GM12878 (cell line): ENCODE results near the gene INPP4B. TPM values are rescaled to one million over a fixed set of nuclear protein-coding genes. Genes with fewer than 3 reads are reported as not detected.

Experiments used
- ATAC-seq: fragments of 200-7000 bp; cut with Tn5 transposase; 3 replicates; pipeline ENCODE4 v1.9.1; 2020; ENCODE audit warnings: mild to moderate bottlenecking, moderate library complexity
- BruUV-seq: library from RNA; stranded (reverse); fragments of 400-500 nt; replicated peaks from 2 replicates; lab custom pipeline; 2021; lab: Mats Ljungman, UMichigan
- CTCF ChIA-PET: fragments of 300-600 bp; sonication (Branson Sonifier 250); formaldehyde crosslinking; extraction: SDS; loops from one replicate; lab custom pipeline; 2021; ENCODE audit warnings: inconsistent platforms; lab: Yijun Ruan, JAX
- POLR2A ChIA-PET: fragments of 350-600 bp; formaldehyde crosslinking; extraction: SDS; loops from one replicate; lab custom pipeline; 2021; ENCODE audit warnings: inconsistent platforms; lab: Charles Lee
- RAD21 ChIA-PET: fragments of 300-600 bp; sonication (Branson Sonifier 250); formaldehyde crosslinking; loops from one replicate; lab custom pipeline; 2023; ENCODE audit warnings: antibody characterized with exemption; ENCODE audit not compliant: unreplicated experiment; lab: Charles Lee
- SMC1A ChIA-PET: fragments of 300-600 bp; sonication (Branson Sonifier 250); formaldehyde crosslinking; loops from one replicate; lab custom pipeline; 2023; ENCODE audit not compliant: unreplicated experiment, uncharacterized antibody; lab: Charles Lee
- DNase-seq: peaks from one replicate; pipeline ENCODE4 v3.0.0-alpha.2; 2011; ENCODE audit warnings: low read depth, low spot score
- FAIRE-seq: peaks from 3 replicates; lab custom pipeline; 2011; peaks lifted over from hg19 to GRCh38; lab: Jason Lieb, UNC
- H2AFZ ChIP-seq: 2 replicates; pipeline ENCODE4 v1.6.0; 2011; ENCODE audit warnings: low read depth, low read length, control low read depth; ENCODE audit not compliant: control insufficient read depth
- H3K27ac ChIP-seq: 2 replicates; pipeline ENCODE4 v1.5.1; 2011; ENCODE audit warnings: control low read depth; ENCODE audit not compliant: control insufficient read depth, insufficient read depth
- H3K27me3 ChIP-seq, 2 experiments: replicated peaks in 1 of 2; 2 replicates each; pipeline versions ENCODE4 v1.6.0 to v1.6.1; 2011; ENCODE audit warnings: low read length in 1 of 2; ENCODE audit not compliant: control insufficient read depth in 2 of 2, insufficient read depth in 2 of 2
- H3K36me3 ChIP-seq, 2 experiments: 2 replicates each; pipeline ENCODE4 v1.5.1; 2011; ENCODE audit warnings: low read length in 1 of 2; ENCODE audit not compliant: control insufficient read depth in 2 of 2, insufficient read depth in 2 of 2
- H3K4me1 ChIP-seq: 2 replicates; pipeline ENCODE4 v1.6.1; 2011; ENCODE audit warnings: mild to moderate bottlenecking, low read length, moderate library complexity, mixed read lengths; ENCODE audit not compliant: control insufficient read depth, insufficient read depth
- H3K4me2 ChIP-seq: 2 replicates; pipeline ENCODE4 v1.6.0; 2011; ENCODE audit warnings: control low read depth; ENCODE audit not compliant: control insufficient read depth, insufficient read depth
- H3K4me3 ChIP-seq: fragments of 200-600 bp; sonication (generic); 2 replicates; pipeline ENCODE4 v1.5.1; 2016
- H3K79me2 ChIP-seq: 2 replicates; pipeline ENCODE4 v1.6.0; 2011; ENCODE audit warnings: low read length; ENCODE audit not compliant: control insufficient read depth, insufficient read depth
- H3K9ac ChIP-seq: 2 replicates; pipeline ENCODE4 v1.8.0; 2011; ENCODE audit warnings: low read length, control low read depth, mixed read lengths; ENCODE audit not compliant: control insufficient read depth, insufficient read depth
- H3K9me3 ChIP-seq: replicated peaks from 3 replicates; pipeline ENCODE4 v1.5.1; 2011; ENCODE audit warnings: mild to moderate bottlenecking, low read length; ENCODE audit not compliant: control insufficient read depth, insufficient read depth
- H4K20me1 ChIP-seq: 2 replicates; pipeline ENCODE4 v1.6.0; 2011; ENCODE audit not compliant: control insufficient read depth, insufficient read depth
- ATF7 ChIP-seq: fragments of 450-650 bp; IDR thresholded peaks from 2 replicates; pipeline ENCODE4 v1.6.1; 2016; ENCODE audit warnings: low read depth, mild to moderate bottlenecking
- BCL3 ChIP-seq: IDR thresholded peaks from 2 replicates; pipeline ENCODE4 v1.6.1; 2011; ENCODE audit warnings: borderline replicate concordance, low read depth, mild to moderate bottlenecking, moderate library complexity, low read length; ENCODE audit not compliant: insufficient read depth, poor library complexity, severe bottlenecking
- CBX3 ChIP-seq: fragments of 200-600 bp; sonication (generic); IDR thresholded peaks from 2 replicates; pipeline ENCODE4 v1.6.1; 2016; ENCODE audit warnings: low read depth, borderline replicate concordance
- FOXK2 ChIP-seq: fragments of 450-650 bp; IDR thresholded peaks from 2 replicates; pipeline ENCODE4 v1.6.1; 2017; ENCODE audit warnings: mild to moderate bottlenecking, moderate library complexity
- IKZF1 ChIP-seq: fragments of 450-650 bp; conservative IDR thresholded peaks from 2 replicates; pipeline ENCODE4 v1.6.1; 2017; ENCODE audit warnings: antibody characterized with exemption, mild to moderate bottlenecking
- IRF4 ChIP-seq: IDR thresholded peaks from 2 replicates; pipeline ENCODE4 v1.6.1; 2011; ENCODE audit warnings: low read depth, low read length
- MXI1 ChIP-seq: fragments of 150-350 bp; IDR thresholded peaks from 2 replicates; pipeline ENCODE4 v1.6.1; 2011; ENCODE audit warnings: low read depth, mild to moderate bottlenecking, inconsistent platforms, low read length, improper control_type of control experiment
- NFYB ChIP-seq: IDR thresholded peaks from 2 replicates; pipeline ENCODE4 v1.6.1; 2011; ENCODE audit warnings: low read depth, mild to moderate bottlenecking, low read length, improper control_type of control experiment, moderate library complexity; ENCODE audit not compliant: insufficient read depth
- PAX5 ChIP-seq: IDR thresholded peaks from 2 replicates; pipeline ENCODE4 v1.6.1; 2011; ENCODE audit warnings: low read depth, low read length, borderline replicate concordance
- PML ChIP-seq: IDR thresholded peaks from 2 replicates; pipeline ENCODE4 v1.6.1; 2012; ENCODE audit warnings: low read length, inconsistent platforms
- POU2F2 ChIP-seq: IDR thresholded peaks from 3 replicates; pipeline ENCODE4 v1.6.1; 2011; ENCODE audit warnings: low read depth, mild to moderate bottlenecking, low read length, borderline replicate concordance
- RELB ChIP-seq: fragments of 450-650 bp; IDR thresholded peaks from 2 replicates; pipeline ENCODE4 v1.6.1; 2017; ENCODE audit warnings: low read depth, mild to moderate bottlenecking, moderate library complexity
- SMAD1 ChIP-seq: fragments of 450-650 bp; IDR thresholded peaks from 2 replicates; pipeline ENCODE4 v1.6.1; 2018; ENCODE audit warnings: mild to moderate bottlenecking, low read depth; ENCODE audit not compliant: partially characterized antibody
- SP1 ChIP-seq: IDR thresholded peaks from one replicate; pipeline ENCODE4 v1.6.1; 2011; ENCODE audit warnings: low read depth, low read length
- YBX1 ChIP-seq: fragments of 450-650 bp; IDR thresholded peaks from 2 replicates; pipeline ENCODE4 v1.6.1; 2016; ENCODE audit warnings: antibody characterized with exemption
- ZZZ3 ChIP-seq: IDR thresholded peaks from 2 replicates; pipeline ENCODE4 v1.6.1; 2011; ENCODE audit warnings: low read depth; ENCODE audit not compliant: control insufficient read depth, insufficient read length
- WGBS: methylation state at CpG from one replicate; pipeline ENCODE4 v1.1.6; 2016; ENCODE audit warnings: low lambda C conversion rate; ENCODE audit not compliant: insufficient replicate concordance, insufficient coverage; ENCODE audit errors: missing lambda C conversion rate; 5-methylcytosine and 5-hydroxymethylcytosine counted together
- in situ Hi-C: fragments of 300-500 bp; cut with MboI; formaldehyde crosslinking; loops from 9 replicates; pipeline ENCODE4 v1.14.3; 2018; ENCODE audit warnings: mixed read lengths
- intact Hi-C: fragments of 100-400 bp; cut with micrococcal nuclease; formaldehyde crosslinking; loops from one replicate; pipeline ENCODE4 v1.14.2; 2022; ENCODE audit not compliant: unreplicated experiment
- polyA plus RNA-seq, 11 experiments: library from polyadenylated mRNA; depleted of rRNA in 4 of 11; unstranded in 6 of 11; stranded (reverse) in 5 of 11; fragments of >200 nt; fragmentation: Nextera tagmentation in 4 of 11; fragmentation: Illumina TruSeq in 1 of 11; extraction: Ambion mirVana in 4 of 11; extraction: Trizol in 1 of 11; gene quantifications; 1 replicate in 1 of 11; 2 replicates in 10 of 11; pipeline versions ENCODE4 v1.2.1 to v1.2.3, GENCODE V29; 2011 to 2016; ENCODE audit warnings: inconsistent platforms in 2 of 11, missing spikeins in 2 of 11, low read depth in 1 of 11
- total RNA-seq, 4 experiments: library from RNA; depleted of rRNA in 3 of 4; stranded (reverse); fragments of >200 nt in 3 of 4; fragmentation: Illumina TruSeq in 1 of 4; extraction: Trizol in 1 of 4; gene quantifications; 2 replicates each; pipeline versions ENCODE4 v1.2.1 to v1.2.3, GENCODE V29; 2013 to 2021

Gene INPP4B
- total and polyA plus RNA-seq, 10 of the 15 experiments (the other 5 are each of a cell fraction or from before 2014, with no cell fraction given) = 0.53 to 11.2 (median 0.95) TPM

DNA sequence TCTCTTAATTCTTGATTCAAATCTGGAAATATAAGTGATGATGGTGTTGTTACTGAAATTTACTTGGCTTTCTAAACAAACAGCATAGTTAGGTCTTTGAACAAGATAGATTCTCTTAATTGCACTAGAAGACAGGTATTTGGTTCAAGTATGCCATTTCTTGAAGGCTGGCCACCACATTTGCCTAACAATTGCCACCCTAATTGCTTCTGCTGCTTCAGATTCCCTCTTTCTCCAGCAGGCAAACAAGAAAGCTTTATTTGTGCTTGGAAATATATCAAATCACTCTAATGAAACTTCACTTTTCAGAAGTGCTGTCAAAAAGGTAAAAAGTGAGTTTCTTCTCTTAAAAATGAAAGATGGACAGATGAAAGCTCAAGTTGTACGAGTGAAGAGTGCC is 418.6 kb downstream of the INPP4B start:
- H3K4me2 ChIP-seq = no peak overlapping the region
- H4K20me1 ChIP-seq = no peaks in the 10 kb centered on the region
- WGBS = 0% methylated on average over 1 of the region's 1 CpG
- DNase-seq (no peak), ATAC-seq (no peak), FAIRE-seq (no peak)
- H3K27me3 ChIP-seq = no peaks in the 10 kb centered on the region; a peak in 1 of 4 replicates
- H2AFZ ChIP-seq = no peak overlapping the region
- intact Hi-C loops (no loop called here), in situ Hi-C loops (no loop called here)
- ChIA-PET POLR2A (no interaction called here), SMC1A (interaction anchor here (0.8 to 1.7 kb wide), 6 partner anchors 10 to 143 kb away, joined by 3 to 5 read pairs (median 3); no protein-coding TSS in a partner anchor), RAD21 (interaction anchor here (0.8 kb wide), 1 partner anchor 22 kb away, joined by 3 read pairs; no protein-coding TSS in a partner anchor), CTCF (interaction anchor here (0.9 to 1.0 kb wide), 3 partner anchors 8 to 16 kb away, joined by 3 to 6 read pairs (median 4); no protein-coding TSS in a partner anchor)
- H3K9ac ChIP-seq = no peak overlapping the region
- TF ChIP-seq BCL3 (no peak), IKZF1 (no peak), PAX5 (no peak), IRF4 (no peak)
- no peak overlapping the region for H3K4me3 ChIP-seq
- H3K36me3 ChIP-seq = no peaks in the 10 kb centered on the region
- no peaks in the 10 kb centered on the region for H3K79me2 ChIP-seq
- no peaks in the 10 kb centered on the region for H3K9me3 ChIP-seq
- no peak overlapping the region for H3K27ac ChIP-seq
- H3K4me1 ChIP-seq = no peaks in the 10 kb centered on the region
- BruUV-seq = no TSS peak

DNA sequence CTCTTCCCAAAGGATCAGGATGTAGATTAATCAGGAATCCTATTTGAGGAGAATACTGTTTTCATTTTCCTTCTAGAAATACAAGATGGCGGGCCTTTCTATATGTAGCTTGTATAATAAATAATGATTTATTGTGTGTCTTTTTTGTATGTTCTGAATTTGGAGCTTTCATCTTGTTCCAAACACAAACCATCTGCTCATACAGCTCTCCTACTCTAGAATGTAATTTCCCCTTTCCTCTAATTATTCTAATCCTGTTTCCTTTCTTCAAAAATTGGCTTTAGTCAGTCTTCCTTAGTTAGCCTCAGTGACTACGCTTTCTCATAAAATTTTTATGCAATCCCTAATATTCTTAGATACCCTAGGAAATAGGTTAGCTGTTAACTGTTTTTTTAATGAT is 422.2 kb downstream of the INPP4B start:
- H3K4me3 ChIP-seq = no peak overlapping the region
- ChIA-PET CTCF (interaction anchor here (0.7 kb wide), 2 partner anchors 15 to 390 kb away, joined by 3 to 4 read pairs; no protein-coding TSS in a partner anchor), RAD21 (interaction anchor here (0.7 to 1.5 kb wide), 2 partner anchors 10 to 18 kb away, joined by 3 read pairs; no protein-coding TSS in a partner anchor), POLR2A (no interaction called here), SMC1A (interaction anchor here (0.7 to 10.2 kb wide), 4 partner anchors 10 to 38 kb away, joined by 3 to 86 read pairs (median 8); no protein-coding TSS in a partner anchor)
- no peak overlapping the region for H3K27ac ChIP-seq
- ATAC-seq = no peak
- H3K4me2 ChIP-seq = no peak overlapping the region
- no peaks in the 10 kb centered on the region for H3K36me3 ChIP-seq
- no peak overlapping the region for H2AFZ ChIP-seq
- H3K79me2 ChIP-seq = no peaks in the 10 kb centered on the region
- no TSS peak for BruUV-seq
- no peaks in the 10 kb centered on the region for H3K4me1 ChIP-seq
- WGBS = 15% methylated on average over 2 of the region's 2 CpGs
- in situ Hi-C loops = no loop called here
- no peaks in the 10 kb centered on the region for H3K9me3 ChIP-seq
- FAIRE-seq = no peak
- no peaks in the 10 kb centered on the region; a peak in 2 of 4 replicates for H3K27me3 ChIP-seq
- H3K9ac ChIP-seq = no peak overlapping the region
- DNase-seq = no peak
- intact Hi-C loops = no loop called here
- no peaks in the 10 kb centered on the region for H4K20me1 ChIP-seq
- no peak for TF ChIP-seq POU2F2
- TF ChIP-seq FOXK2 = no peak
- no peak for TF ChIP-seq MXI1
- no peak for TF ChIP-seq ZZZ3
- TF ChIP-seq RELB = no peak
- no peak for TF ChIP-seq SP1
- no peak for TF ChIP-seq NFYB
- TF ChIP-seq PML = no peak
- TF ChIP-seq CBX3 = no peak
- TF ChIP-seq YBX1 = no peak
- no peak for TF ChIP-seq ATF7
- TF ChIP-seq SMAD1 = no peak
